ENCODE data around the gene AHCYL2. TPM values are rescaled to one million over a fixed set of nuclear protein-coding genes. Genes with fewer than 3 reads are reported as not detected.

The AHCYL2 gene
- total and polyA plus RNA-seq, 2 of the 8 experiments (the other 6 are each of a cell fraction or from before 2014, with no cell fraction given) = 20.7 to 25.4 TPM

- WGBS, 2 experiments (ENCODE audit: extremely low coverage in 1 of 2, insufficient coverage in 1 of 2, insufficient read length in 1 of 2, insufficient replicate concordance in 2 of 2, low coverage in 1 of 2, low lambda C conversion rate in 2 of 2, missing lambda C conversion rate in 1 of 2) = 86% methylated on average over 2 of the region's 2 CpGs; no CpG with 5 or more reads in 1 of the 2 experiments
- H3K4ac ChIP-seq (replicated peaks; ENCODE audit: insufficient read length, low read depth, low read length) = no peak overlapping the region
- H2AK5ac ChIP-seq (ENCODE audit: low read depth, low read length) = no peak overlapping the region
- no peak overlapping the region for H2BK5ac ChIP-seq (ENCODE audit: low read depth, low read length)
- H3K36me3 ChIP-seq (ENCODE audit: control insufficient read depth in 2 of 4, insufficient read depth in 4 of 4, low read length in 3 of 4) = no peaks in the 10 kb centered on the region
- no peaks in the 10 kb centered on the region for H3K27me3 ChIP-seq (replicated peaks in 1 of 4; ENCODE audit: control insufficient read depth in 3 of 4, extremely low read depth in 1 of 4, insufficient read depth in 3 of 4, low read length in 3 of 4)
- H4K91ac ChIP-seq (replicated peaks; ENCODE audit: insufficient read length, low read length) = no peak overlapping the region
- no peak overlapping the region for H2BK20ac ChIP-seq (ENCODE audit: low read length)
- no peak overlapping the region for H2AFZ ChIP-seq (ENCODE audit: low read length)
- POLR2A ChIA-PET (ENCODE audit: partially characterized antibody) = interaction anchor here (1.1 kb wide), 1 partner anchor 77 kb away, joined by 3 read pairs; no protein-coding TSS in a partner anchor
- H3K27ac ChIP-seq (ENCODE audit: low read depth, low read length) = no peak overlapping the region
- no peak overlapping the region for H4K5ac ChIP-seq (ENCODE audit: insufficient read length, low read depth, low read length)
- H2BK15ac ChIP-seq (ENCODE audit: low read length) = no peak overlapping the region
- no peaks in the 10 kb centered on the region for H3K79me2 ChIP-seq (ENCODE audit: control insufficient read depth in 1 of 2, insufficient read depth in 2 of 2, low read length in 2 of 2)
- H3K23ac ChIP-seq (ENCODE audit: insufficient read length) = no peak overlapping the region
- no peaks in the 10 kb centered on the region for H3K4me1 ChIP-seq (replicated peaks in 1 of 4; ENCODE audit: control insufficient read depth in 3 of 4, insufficient read depth in 4 of 4, low read length in 3 of 4)
- CTCF ChIA-PET (ENCODE audit: partially characterized antibody) = interaction anchor here (2.6 to 5.9 kb wide), 3 partner anchors 8 to 131 kb away, joined by 6 to 78 read pairs (median 57); no protein-coding TSS in a partner anchor
- no peaks in the 10 kb centered on the region for H3K79me1 ChIP-seq (ENCODE audit: low read depth, low read length)
- H3K9me3 ChIP-seq (ENCODE audit: insufficient read depth in 2 of 2, low read depth in 1 of 2, low read length in 1 of 2) = no peaks in the 10 kb centered on the region
- no peak overlapping the region for H3K18ac ChIP-seq (ENCODE audit: extremely low read depth, low read length)
- H3K9ac ChIP-seq (replicated peaks in 1 of 4; ENCODE audit: extremely low read depth in 1 of 4, low read depth in 3 of 4, low read length in 3 of 4) = no peak overlapping the region
- H3K14ac ChIP-seq (ENCODE audit: insufficient read length) = no peak overlapping the region
- no peak overlapping the region for H3K4me3 ChIP-seq (ENCODE audit: extremely low read depth in 1 of 4, insufficient read depth in 2 of 4, low read depth in 3 of 4, low read length in 4 of 4)
- no peak overlapping the region for H3K56ac ChIP-seq (replicated peaks; ENCODE audit: insufficient read length, low read depth, low read length)
- FAIRE-seq = no peak
- no peak overlapping the region for H2BK12ac ChIP-seq (ENCODE audit: low read depth, low read length)
- H3K23me2 ChIP-seq (ENCODE audit: low read depth, low read length) = no peaks in the 10 kb centered on the region
- DNase-seq (ENCODE audit: low read depth in 1 of 2, low spot score in 2 of 2) = no peak
- no peak overlapping the region for H2BK120ac ChIP-seq (replicated peaks; ENCODE audit: low read depth, low read length)
- no peaks in the 10 kb centered on the region for H4K20me1 ChIP-seq (replicated peaks in 1 of 2; ENCODE audit: control insufficient read depth in 1 of 2, insufficient read depth in 2 of 2, low read length in 2 of 2)
- no peak overlapping the region for H4K8ac ChIP-seq (ENCODE audit: extremely low read depth, insufficient read depth, low read length)
- H3K4me2 ChIP-seq (ENCODE audit: insufficient read depth in 1 of 2, low read depth in 2 of 2, low read length in 2 of 2) = no peak overlapping the region
- TF ChIP-seq BCL11A (IDR thresholded peaks at IDR 0.05; ENCODE audit: low read depth in 2 of 2, low read length in 2 of 2) (no peak), CHD2 (IDR thresholded peaks at IDR 0.05; ENCODE audit: low read length) (no peak), NANOG (IDR thresholded peaks at IDR 0.05; ENCODE audit: insufficient read depth, low read depth, low read length, poor library complexity, severe bottlenecking) (no peak), EZH2 (IDR thresholded peaks at IDR 0.05; ENCODE audit: low read depth, low read length, severe bottlenecking) (no peak), SP2 (IDR thresholded peaks at IDR 0.05; ENCODE audit: low read length) (no peak), ZNF274 (IDR thresholded peaks at IDR 0.05; ENCODE audit: borderline replicate concordance, extremely low read depth, low read length) (no peak), POLR2A (IDR thresholded peaks at IDR 0.05; ENCODE audit: control extremely low read depth in 1 of 2, low read depth in 2 of 2, low read length in 2 of 2) (no peak), RFX5 (IDR thresholded peaks at IDR 0.05; ENCODE audit: borderline replicate concordance, low read depth, low read length) (no peak), KDM5A (IDR thresholded peaks at IDR 0.05; ENCODE audit: low read length) (no peak), PHF8 (conservative IDR thresholded peaks at IDR 0.05; ENCODE audit: low read depth, low read length) (no peak)
- TF ChIP-seq, protein P1, sequence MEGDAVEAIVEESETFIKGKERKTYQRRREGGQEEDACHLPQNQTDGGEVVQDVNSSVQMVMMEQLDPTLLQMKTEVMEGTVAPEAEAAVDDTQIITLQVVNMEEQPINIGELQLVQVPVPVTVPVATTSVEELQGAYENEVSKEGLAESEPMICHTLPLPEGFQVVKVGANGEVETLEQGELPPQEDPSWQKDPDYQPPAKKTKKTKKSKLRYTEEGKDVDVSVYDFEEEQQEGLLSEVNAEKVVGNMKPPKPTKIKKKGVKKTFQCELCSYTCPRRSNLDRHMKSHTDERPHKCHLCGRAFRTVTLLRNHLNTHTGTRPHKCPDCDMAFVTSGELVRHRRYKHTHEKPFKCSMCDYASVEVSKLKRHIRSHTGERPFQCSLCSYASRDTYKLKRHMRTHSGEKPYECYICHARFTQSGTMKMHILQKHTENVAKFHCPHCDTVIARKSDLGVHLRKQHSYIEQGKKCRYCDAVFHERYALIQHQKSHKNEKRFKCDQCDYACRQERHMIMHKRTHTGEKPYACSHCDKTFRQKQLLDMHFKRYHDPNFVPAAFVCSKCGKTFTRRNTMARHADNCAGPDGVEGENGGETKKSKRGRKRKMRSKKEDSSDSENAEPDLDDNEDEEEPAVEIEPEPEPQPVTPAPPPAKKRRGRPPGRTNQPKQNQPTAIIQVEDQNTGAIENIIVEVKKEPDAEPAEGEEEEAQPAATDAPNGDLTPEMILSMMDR (IDR thresholded peaks at IDR 0.05; ENCODE audit: control extremely low read depth in 1 of 3, insufficient read depth in 1 of 3, low read depth in 1 of 3, low read length in 3 of 3) = no peak
Observed at GRCh38 chr7:129295015-129295423, 70.2 kb downstream of the AHCYL2 start.
